ENCODE results near the gene CSDE1.

Gene CSDE1

DNA sequence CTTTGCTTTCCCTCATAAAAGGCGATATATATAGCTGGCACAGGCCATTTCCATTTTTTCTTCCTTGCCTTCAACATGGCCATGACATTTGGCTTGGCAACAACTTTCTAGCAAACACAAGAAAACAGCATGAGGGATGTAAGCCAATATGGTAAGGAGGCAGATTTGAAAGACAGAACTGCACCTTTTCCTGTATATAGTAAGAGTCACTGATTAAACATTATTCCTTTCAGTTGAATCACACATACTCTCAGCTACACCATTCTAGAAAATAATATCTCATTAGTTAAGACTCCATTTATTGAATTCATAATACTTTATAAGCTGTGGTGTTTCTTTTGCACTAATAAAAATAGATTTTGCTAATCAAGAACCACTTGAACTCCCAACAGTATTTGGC, 13.2 kb upstream of the CSDE1 start:
- Histone ChIP-seq H3K27ac (no peak overlapping the region), H3K9ac (no peak overlapping the region), H3K36me3 (ENCODE audit: control insufficient read depth, insufficient read depth, low read length) (no peaks in the 10 kb centered on the region), H3K4me2 (ENCODE audit: low read length) (no peak overlapping the region), H3K9me3 (ENCODE audit: control insufficient read depth, low read length) (no peaks in the 10 kb centered on the region), H3K4me1 (no peaks in the 10 kb centered on the region), H3K27me3 (ENCODE audit: control insufficient read depth, insufficient read depth, low read length) (no peaks in the 10 kb centered on the region), H2AFZ (no peak overlapping the region), H3K4me3 (ENCODE audit: low read depth, low read length) (no peak overlapping the region), H3K79me2 (no peaks in the 10 kb centered on the region)
- TF ChIP-seq, protein P1, sequence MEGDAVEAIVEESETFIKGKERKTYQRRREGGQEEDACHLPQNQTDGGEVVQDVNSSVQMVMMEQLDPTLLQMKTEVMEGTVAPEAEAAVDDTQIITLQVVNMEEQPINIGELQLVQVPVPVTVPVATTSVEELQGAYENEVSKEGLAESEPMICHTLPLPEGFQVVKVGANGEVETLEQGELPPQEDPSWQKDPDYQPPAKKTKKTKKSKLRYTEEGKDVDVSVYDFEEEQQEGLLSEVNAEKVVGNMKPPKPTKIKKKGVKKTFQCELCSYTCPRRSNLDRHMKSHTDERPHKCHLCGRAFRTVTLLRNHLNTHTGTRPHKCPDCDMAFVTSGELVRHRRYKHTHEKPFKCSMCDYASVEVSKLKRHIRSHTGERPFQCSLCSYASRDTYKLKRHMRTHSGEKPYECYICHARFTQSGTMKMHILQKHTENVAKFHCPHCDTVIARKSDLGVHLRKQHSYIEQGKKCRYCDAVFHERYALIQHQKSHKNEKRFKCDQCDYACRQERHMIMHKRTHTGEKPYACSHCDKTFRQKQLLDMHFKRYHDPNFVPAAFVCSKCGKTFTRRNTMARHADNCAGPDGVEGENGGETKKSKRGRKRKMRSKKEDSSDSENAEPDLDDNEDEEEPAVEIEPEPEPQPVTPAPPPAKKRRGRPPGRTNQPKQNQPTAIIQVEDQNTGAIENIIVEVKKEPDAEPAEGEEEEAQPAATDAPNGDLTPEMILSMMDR (IDR thresholded peaks at IDR 0.05): no peak

DNA sequence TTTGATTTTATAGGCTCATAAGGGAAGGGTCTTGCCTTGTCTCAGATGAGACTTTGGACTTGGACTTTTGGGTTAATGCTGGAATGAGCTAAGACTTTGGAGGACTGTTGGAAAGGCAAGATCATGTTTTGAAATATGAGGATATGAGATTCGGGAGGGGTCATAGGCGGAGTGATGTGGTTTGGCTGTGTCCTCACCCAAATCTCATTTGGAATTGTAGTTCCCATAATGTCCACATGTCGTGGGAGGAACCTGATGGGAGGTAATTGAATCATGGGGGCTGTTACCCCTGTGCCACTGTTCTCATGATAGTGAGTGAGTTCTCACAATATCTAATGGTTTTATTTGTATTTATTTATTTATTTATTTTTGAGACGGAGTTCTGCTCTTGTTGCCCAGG, 6.9 kb upstream of the CSDE1 start:
- no peak overlapping the region for H3K4me2 ChIP-seq (ENCODE audit: low read length)
- no peak overlapping the region for H3K9ac ChIP-seq
- TF ChIP-seq, protein P1 (IDR thresholded peaks at IDR 0.05): no peak
- no peak overlapping the region for H3K4me3 ChIP-seq (ENCODE audit: low read depth, low read length)
- no peaks in the 10 kb centered on the region for H3K9me3 ChIP-seq (ENCODE audit: control insufficient read depth, low read length)
- H2AFZ ChIP-seq: no peak overlapping the region
- no peaks in the 10 kb centered on the region for H3K79me2 ChIP-seq
- no peaks in the 10 kb centered on the region for H3K27me3 ChIP-seq (ENCODE audit: control insufficient read depth, insufficient read depth, low read length)
- H3K36me3 ChIP-seq (ENCODE audit: control insufficient read depth, insufficient read depth, low read length): no peaks in the 10 kb centered on the region
- no peak overlapping the region for H3K27ac ChIP-seq
- no peaks in the 10 kb centered on the region for H3K4me1 ChIP-seq

DNA sequence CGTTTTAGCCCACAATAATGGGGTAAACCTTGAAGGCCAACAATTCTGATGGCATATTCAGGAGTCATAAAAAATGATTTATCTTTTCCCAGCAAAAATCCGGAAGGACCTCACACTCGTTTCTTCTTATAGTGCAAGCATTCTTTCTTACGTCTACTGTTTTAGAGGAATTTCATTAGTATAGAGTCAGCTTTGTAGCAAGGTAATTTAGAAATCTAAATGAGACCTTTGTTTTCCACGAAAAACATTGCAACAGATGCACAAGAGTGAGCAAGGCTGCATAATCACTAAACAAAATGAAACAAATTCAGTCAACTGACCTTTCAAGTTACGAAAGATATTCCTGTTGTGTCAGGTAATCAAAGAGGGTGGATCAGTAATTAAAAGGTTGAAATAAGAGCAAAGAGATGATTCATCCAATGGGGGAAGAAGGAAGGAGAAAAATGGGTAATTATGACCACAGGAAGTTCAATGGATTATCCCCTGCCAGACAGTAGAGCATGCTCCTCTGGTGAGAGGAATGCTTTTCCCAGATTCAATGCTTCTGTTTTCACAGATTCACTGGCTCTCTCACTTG, 560 bp upstream of the CSDE1 start:
- Histone ChIP-seq H3K79me2 (peaks cover 24% of the 10 kb centered on the region), H3K9ac (no peak overlapping the region), H3K36me3 (ENCODE audit: control insufficient read depth, insufficient read depth, low read length) (no peaks in the 10 kb centered on the region), H3K27me3 (ENCODE audit: control insufficient read depth, insufficient read depth, low read length) (no peaks in the 10 kb centered on the region), H3K9me3 (ENCODE audit: control insufficient read depth, low read length) (peaks cover 4% of the 10 kb centered on the region), H3K27ac (peak overlapping the region; percentile 98), H3K4me1 (peaks cover 10% of the 10 kb centered on the region), H2AFZ (peak overlapping the region; percentile 80), H3K4me2 (ENCODE audit: low read length) (peak overlapping the region; percentile 74), H3K4me3 (ENCODE audit: low read depth, low read length) (peak overlapping the region; percentile 100)
- TF ChIP-seq, protein P1 (IDR thresholded peaks at IDR 0.05): no peak

DNA sequence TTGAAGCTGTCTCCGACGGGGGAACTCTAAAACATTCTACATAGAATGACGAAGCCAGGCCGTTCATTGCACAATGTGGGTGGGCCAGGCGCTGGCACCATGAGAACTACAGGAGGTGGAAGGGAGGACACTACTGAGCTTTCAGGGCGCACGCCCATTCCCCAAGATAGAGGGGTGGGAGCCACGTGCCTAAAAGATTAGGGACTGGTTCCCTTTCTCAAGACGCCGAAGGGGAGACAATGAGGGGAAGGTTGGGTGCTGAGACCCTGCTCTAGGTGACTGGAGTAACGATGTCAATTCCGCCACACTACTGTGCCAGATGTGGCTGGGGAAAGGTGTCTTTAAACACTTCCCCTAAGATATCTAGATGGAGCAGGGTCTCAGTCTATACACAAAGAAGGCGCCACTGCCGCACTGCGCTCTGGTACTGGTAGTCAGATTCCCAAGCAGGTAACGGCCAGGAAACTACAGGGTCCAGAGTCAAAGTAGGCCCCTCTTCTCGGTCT, 782 bp downstream of the CSDE1 start:
- H3K36me3 ChIP-seq (ENCODE audit: control insufficient read depth, insufficient read depth, low read length): no peaks in the 10 kb centered on the region
- H3K27ac ChIP-seq: peak overlapping the region; percentile 98
- peaks cover 10% of the 10 kb centered on the region for H3K4me1 ChIP-seq
- H3K4me3 ChIP-seq (ENCODE audit: low read depth, low read length): peak overlapping the region; percentile 100
- H3K9me3 ChIP-seq (ENCODE audit: control insufficient read depth, low read length): peaks cover 4% of the 10 kb centered on the region
- TF ChIP-seq, protein P1 (IDR thresholded peaks at IDR 0.05): no peak
- H3K79me2 ChIP-seq: peaks cover 35% of the 10 kb centered on the region
- H3K9ac ChIP-seq: no peak overlapping the region
- no peaks in the 10 kb centered on the region for H3K27me3 ChIP-seq (ENCODE audit: control insufficient read depth, insufficient read depth, low read length)
- H2AFZ ChIP-seq: peak overlapping the region; percentile 80
- peak overlapping the region; percentile 91 for H3K4me2 ChIP-seq (ENCODE audit: low read length)
